DND-41 (cell line): ENCODE results near the gene STX12.
"Not testable (repeated sequence)": the region's sequence is repeated elsewhere in the genome, so short reads cannot be mapped to it uniquely, and the experiment has no call there.

Experiments
- ATAC-seq: fragments of 200-7000 bp; cut with Tn5 transposase; 3 replicates; pipeline ENCODE4 v1.9.1; 2021; ENCODE audit warnings: low read depth; ENCODE audit not compliant: insufficient read depth
- DNase-seq: peaks from one replicate; pipeline ENCODE4 v3.0.0-alpha.2; 2020
- H2AFZ ChIP-seq: 2 replicates; pipeline ENCODE4 v1.6.0; 2012; ENCODE audit warnings: low read depth, low read length
- H3K27ac ChIP-seq: 2 replicates; pipeline ENCODE4 v1.5.1; 2012; ENCODE audit warnings: low read length, inconsistent platforms
- H3K27me3 ChIP-seq: fragments of 200-600 bp; sonication (generic); 2 replicates; pipeline ENCODE4 v1.6.0; 2012; ENCODE audit warnings: low read length, mild to moderate bottlenecking, inconsistent platforms; ENCODE audit not compliant: insufficient read depth, poor library complexity
- H3K36me3 ChIP-seq: 2 replicates; pipeline ENCODE4 v1.5.1; 2012; ENCODE audit warnings: low read length, inconsistent platforms; ENCODE audit not compliant: insufficient read depth
- H3K4me1 ChIP-seq: 2 replicates; pipeline ENCODE4 v1.5.1; 2012; ENCODE audit warnings: mild to moderate bottlenecking, low read length; ENCODE audit not compliant: insufficient read depth
- H3K4me2 ChIP-seq: 2 replicates; pipeline ENCODE4 v1.6.0; 2012; ENCODE audit warnings: mild to moderate bottlenecking, moderate library complexity, low read length, inconsistent platforms; ENCODE audit not compliant: insufficient read depth
- H3K4me3 ChIP-seq, 2 experiments: fragments of 200-600 bp in 1 of 2; shearing (Covaris generic) in 1 of 2; 2 replicates each; pipeline ENCODE4 v1.5.1; 2012 to 2016; ENCODE audit warnings: inconsistent platforms in 2 of 2, low read length in 2 of 2, mild to moderate bottlenecking in 2 of 2, low read depth in 1 of 2, moderate library complexity in 1 of 2
- H3K79me2 ChIP-seq: 2 replicates; pipeline ENCODE4 v1.6.0; 2012; ENCODE audit warnings: low read length, inconsistent platforms; ENCODE audit not compliant: insufficient read depth
- H3K9ac ChIP-seq: 2 replicates; pipeline ENCODE4 v1.6.0; 2012; ENCODE audit warnings: low read depth, mild to moderate bottlenecking, inconsistent platforms, low read length, moderate library complexity
- H3K9me3 ChIP-seq: 2 replicates; pipeline ENCODE4 v1.5.1; 2012; ENCODE audit warnings: low read length, moderate library complexity, mild to moderate bottlenecking, inconsistent platforms; ENCODE audit not compliant: insufficient read depth, severe bottlenecking
- H4K20me1 ChIP-seq: 2 replicates; pipeline ENCODE4 v1.6.0; 2012; ENCODE audit warnings: low read length; ENCODE audit not compliant: insufficient read depth
- CTCF ChIP-seq: IDR thresholded peaks from 2 replicates; pipeline ENCODE4 v1.5.1; 2012; ENCODE audit warnings: borderline replicate concordance, low read length, moderate library complexity, mild to moderate bottlenecking; ENCODE audit not compliant: poor library complexity, severe bottlenecking; ENCODE audit errors: extremely low read depth
- EZH2 ChIP-seq: IDR thresholded peaks from 3 replicates; pipeline ENCODE4 v1.6.1; 2012; ENCODE audit warnings: borderline replicate concordance, low read depth, mild to moderate bottlenecking, moderate library complexity, low read length, inconsistent platforms; ENCODE audit not compliant: severe bottlenecking

STX12 gene

GRCh38 chr1:27772036-27772931 lies 735 bp upstream of the STX12 start:
- H3K4me3 ChIP-seq = peak overlapping the region; percentile 75 to 87; a peak in 3 of 4 replicates
- peaks cover 7% of the 10 kb centered on the region; the same call in 1 of the 2 replicates for H4K20me1 ChIP-seq
- peak overlapping the region; percentile 79 for H3K9ac ChIP-seq
- H3K4me1 ChIP-seq = peaks cover 32% of the 10 kb centered on the region
- peaks cover 43% of the 10 kb centered on the region for H3K79me2 ChIP-seq
- H3K27me3 ChIP-seq = no peaks in the 10 kb centered on the region
- H3K9me3 ChIP-seq = no peaks in the 10 kb centered on the region
- DNase-seq (no peak), ATAC-seq (no peak)
- H2AFZ ChIP-seq = peak overlapping the region; percentile 80
- peak overlapping the region; percentile 75 for H3K27ac ChIP-seq
- peaks cover 10% of the 10 kb centered on the region; the same call in 1 of the 2 replicates for H3K36me3 ChIP-seq
- TF ChIP-seq CTCF (no peak), EZH2 (no peak)
- peak overlapping the region; percentile 92 for H3K4me2 ChIP-seq

- H2AFZ ChIP-seq = peak overlapping the region; percentile 80
- H3K9ac ChIP-seq = peak overlapping the region; percentile 79
- no peak for ATAC-seq
- H3K9me3 ChIP-seq = no peaks in the 10 kb centered on the region
- DNase-seq = no peak
- peak overlapping the region; percentile 68 for H3K27ac ChIP-seq
- peaks cover 10% of the 10 kb centered on the region; the same call in 1 of the 2 replicates for H3K36me3 ChIP-seq
- TF ChIP-seq EZH2 (no peak), CTCF (no peak)
- peaks cover 32% of the 10 kb centered on the region for H3K4me1 ChIP-seq
- H3K4me2 ChIP-seq = peak overlapping the region; percentile 92
- H4K20me1 ChIP-seq = peaks cover 9% of the 10 kb centered on the region; the same call in 1 of the 2 replicates
- H3K79me2 ChIP-seq = peaks cover 54% of the 10 kb centered on the region
- no peaks in the 10 kb centered on the region for H3K27me3 ChIP-seq
- H3K4me3 ChIP-seq = peak overlapping the region; percentile 75 to 87
Observed at GRCh38 chr1:27773826-27774445, 917 bp downstream of the STX12 start.

- DNase-seq (no peak), ATAC-seq (no peak)
- Histone ChIP-seq H3K27me3 (no peaks in the 10 kb centered on the region), H3K27ac (no peak overlapping the region), H3K9me3 (no peaks in the 10 kb centered on the region), H4K20me1 (peaks cover 9% of the 10 kb centered on the region; the same call in 1 of the 2 replicates), H3K4me2 (peak overlapping the region; percentile 92; the same call in 1 of the 2 replicates), H3K4me1 (peaks cover 32% of the 10 kb centered on the region), H3K36me3 (peaks cover 10% of the 10 kb centered on the region; the same call in 1 of the 2 replicates), H3K4me3 (0 out of 4 replicates have a peak overlapping the region, but pooled peaks of 1 of the 2 experiments have one; percentile 87), H3K9ac (peak overlapping the region; percentile 79; the same call in 1 of the 2 replicates), H3K79me2 (peaks cover 61% of the 10 kb centered on the region), H2AFZ (no peak overlapping the region)
- TF ChIP-seq CTCF = no peak
- no peak for TF ChIP-seq EZH2
Observed at GRCh38 chr1:27774654-27775053, 1.6 kb downstream of the STX12 start.

DNA sequence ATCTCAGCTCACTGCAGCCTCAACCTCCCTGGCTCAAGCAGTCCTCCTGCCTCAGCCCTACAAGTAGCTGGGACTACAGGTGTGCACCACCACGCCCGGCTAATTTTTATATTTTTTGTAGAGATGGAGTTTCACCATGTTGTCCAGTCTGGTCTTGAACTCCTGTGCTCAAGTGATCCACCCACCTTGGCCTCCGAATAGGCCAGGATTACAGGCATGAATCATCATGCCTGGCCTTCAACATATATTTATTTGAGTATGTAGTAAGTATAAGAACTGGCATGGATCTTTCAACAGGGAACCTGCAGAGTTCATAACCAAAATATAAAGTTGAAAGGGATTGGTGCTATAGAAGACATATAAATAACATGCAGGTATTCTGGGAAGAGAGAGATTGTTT lies 2.3 kb downstream of the STX12 start:
- H3K9me3 ChIP-seq, DNase-seq, H3K27me3 ChIP-seq, ATAC-seq, H4K20me1 ChIP-seq, H3K36me3 ChIP-seq, H3K27ac ChIP-seq, H3K9ac ChIP-seq, H3K4me3 ChIP-seq, H2AFZ ChIP-seq: not testable (repeated sequence)
- Histone ChIP-seq H3K4me1 (peaks cover 32% of the 10 kb centered on the region), H3K79me2 (peaks cover 62% of the 10 kb centered on the region), H3K4me2 (peak overlapping the region; percentile 5; the same call in 1 of the 2 replicates)

GRCh38 chr1:27776276-27776675 lies 3.3 kb downstream of the STX12 start:
- peaks cover 68% of the 10 kb centered on the region for H3K79me2 ChIP-seq

More at GRCh38 chr1:27776276-27776675, 3.3 kb downstream of the STX12 start:
- not testable (repeated sequence) for H3K27me3 ChIP-seq, ATAC-seq, H3K4me2 ChIP-seq, H3K27ac ChIP-seq, H3K9ac ChIP-seq, H3K36me3 ChIP-seq, DNase-seq, H3K4me3 ChIP-seq, H4K20me1 ChIP-seq, H2AFZ ChIP-seq, H3K9me3 ChIP-seq
- peaks cover 32% of the 10 kb centered on the region for H3K4me1 ChIP-seq
